HuH-7.5 (cell line): ENCODE measurements around the gene ZNF791.
"Not testable (repeated sequence)": the region's sequence is repeated elsewhere in the genome, so short reads cannot be mapped to it uniquely, and the experiment has no call there.

Experiments used
- DNase-seq: peaks from one replicate; pipeline ENCODE4 v3.0.0; 2011; ENCODE audit warnings: low spot score

Gene ZNF791

GRCh38 chr19:12629215-12629614, 18.5 kb downstream of the ZNF791 start:
- DNase-seq, result no peak

GRCh38 chr19:12636631-12637030, 25.9 kb downstream of the ZNF791 start:
- no peak for DNase-seq

DNA sequence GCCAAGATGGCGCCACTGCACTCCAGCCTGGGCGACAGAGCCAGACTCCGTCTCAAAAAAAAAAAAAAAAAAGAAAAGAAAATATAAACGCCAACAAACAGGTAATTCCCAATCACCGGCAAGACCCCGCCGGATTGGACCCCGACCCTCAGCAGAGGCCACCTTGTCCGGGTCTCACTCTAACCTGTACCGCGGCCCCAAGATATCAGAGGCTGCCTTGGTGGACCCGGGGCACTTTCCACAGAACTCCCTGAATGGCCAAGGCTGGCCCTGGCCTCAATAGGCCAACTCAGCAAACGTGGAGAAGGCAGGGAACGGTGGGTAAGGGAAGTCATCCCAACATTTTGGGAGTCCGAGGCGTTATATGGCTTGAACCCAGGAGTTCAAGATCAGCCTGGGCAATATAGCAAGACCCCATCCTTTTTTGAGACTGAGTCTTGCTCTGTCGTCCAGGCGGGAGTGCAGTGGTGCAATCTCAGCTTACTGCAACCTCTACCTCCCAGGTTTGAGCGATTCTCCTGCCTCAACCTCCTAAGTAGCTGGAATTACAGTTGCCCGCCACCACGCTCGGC, 28.0 kb downstream of the ZNF791 start:
- DNase-seq, result no peak

DNA sequence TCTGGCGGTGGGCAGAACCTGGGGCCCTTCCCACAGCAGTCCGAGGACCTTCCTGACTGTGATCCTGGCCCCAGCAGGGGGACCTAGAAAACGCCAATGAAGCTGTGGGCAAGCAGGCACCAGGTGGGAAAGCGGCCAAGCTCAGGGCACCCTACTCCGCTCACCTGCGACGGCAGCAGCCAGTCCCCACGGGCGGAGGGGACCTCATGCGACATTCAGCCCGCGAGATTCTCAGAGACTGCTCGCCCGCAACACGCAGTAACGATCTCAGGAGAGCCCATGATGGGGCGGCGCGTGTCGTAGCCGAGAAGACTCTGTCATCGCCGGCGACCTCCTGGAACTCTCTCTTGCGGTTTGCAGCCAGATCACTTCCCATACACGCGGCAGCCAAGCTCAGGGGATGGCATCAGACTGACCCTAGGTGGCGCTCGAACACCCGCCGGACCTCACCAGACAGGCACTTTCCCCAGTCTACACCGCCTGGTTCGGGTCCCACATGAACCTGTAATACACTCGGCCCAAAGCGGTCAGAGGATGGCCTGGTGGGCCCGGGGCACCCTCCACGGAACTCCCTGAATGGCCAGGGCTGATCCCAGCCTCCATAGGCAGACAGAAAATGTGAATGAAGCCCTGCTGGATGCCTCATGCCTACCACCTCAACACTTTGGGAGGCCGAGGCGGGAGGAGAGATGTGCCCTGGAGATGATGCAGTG, 29.3 kb downstream of the ZNF791 start:
- peak; percentile 92 for DNase-seq

DNA sequence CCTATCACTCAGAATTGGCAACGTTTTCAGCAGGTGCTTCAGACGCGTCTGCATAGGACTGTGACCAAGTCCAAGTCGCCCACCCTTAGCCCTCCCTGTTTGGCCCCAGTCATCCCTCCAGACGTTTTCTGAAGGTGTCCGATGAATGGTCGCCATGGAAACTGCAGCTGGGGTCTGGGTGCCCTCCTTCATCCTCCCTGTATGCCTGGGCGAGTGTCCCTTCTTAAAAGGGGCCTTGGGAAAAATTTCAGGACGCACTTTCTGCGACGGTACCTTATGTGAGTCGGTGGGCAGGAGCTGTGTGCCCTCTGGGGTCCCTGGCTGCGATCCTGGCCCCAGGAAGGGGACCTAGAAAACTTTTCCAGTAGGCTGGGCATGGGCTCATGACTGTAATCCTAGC, 30.7 kb downstream of the ZNF791 start:
- DNase-seq, result no peak

DNA sequence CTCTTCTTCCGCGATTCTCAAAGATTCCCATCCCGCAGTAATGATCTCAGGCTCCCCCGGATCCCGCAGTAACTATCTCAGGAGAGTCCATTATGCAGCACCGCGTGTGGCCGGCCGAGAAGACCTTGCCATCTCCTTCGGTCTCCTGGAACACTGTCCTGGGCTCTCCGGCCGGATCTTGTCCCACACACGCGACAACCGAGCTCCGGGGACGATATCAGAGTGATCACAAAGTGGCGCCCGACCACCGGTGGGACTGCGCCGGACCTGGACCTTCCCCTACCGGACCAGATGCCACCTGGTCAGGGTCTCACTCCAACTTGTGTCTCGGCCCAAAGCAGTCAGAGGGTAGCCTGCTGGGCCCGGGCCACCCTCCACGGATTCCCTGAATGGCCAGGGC, 31.8 kb downstream of the ZNF791 start:
- DNase-seq, result no peak

GRCh38 chr19:12643716-12644115, 33.0 kb downstream of the ZNF791 start:
- DNase-seq, result not testable (repeated sequence)

GRCh38 chr19:12646551-12646950, 35.8 kb downstream of the ZNF791 start:
- no peak for DNase-seq

DNA sequence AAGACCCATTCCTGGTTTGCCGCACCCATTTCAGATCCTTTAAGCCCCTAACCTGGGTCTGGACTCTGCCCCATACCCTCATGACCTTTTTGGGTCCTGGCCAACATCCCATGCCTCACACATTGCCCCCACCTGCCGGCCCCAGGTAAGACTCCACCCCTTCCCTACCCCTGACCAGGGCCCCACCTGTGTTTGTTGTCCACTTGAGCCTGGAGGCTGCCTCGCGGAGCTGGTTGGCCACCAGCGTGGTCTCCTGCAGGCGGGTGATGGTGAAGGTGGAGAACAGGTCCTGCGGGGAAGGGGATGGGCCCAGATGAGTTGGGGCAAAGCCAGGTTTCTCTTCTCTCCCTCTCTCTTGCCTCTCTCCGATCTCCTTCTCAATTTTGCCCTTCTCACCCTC, 36.3 kb downstream of the ZNF791 start:
- DNase-seq, result no peak

GRCh38 chr19:12647490-12648071, 36.9 kb downstream of the ZNF791 start:
- no peak for DNase-seq

DNA sequence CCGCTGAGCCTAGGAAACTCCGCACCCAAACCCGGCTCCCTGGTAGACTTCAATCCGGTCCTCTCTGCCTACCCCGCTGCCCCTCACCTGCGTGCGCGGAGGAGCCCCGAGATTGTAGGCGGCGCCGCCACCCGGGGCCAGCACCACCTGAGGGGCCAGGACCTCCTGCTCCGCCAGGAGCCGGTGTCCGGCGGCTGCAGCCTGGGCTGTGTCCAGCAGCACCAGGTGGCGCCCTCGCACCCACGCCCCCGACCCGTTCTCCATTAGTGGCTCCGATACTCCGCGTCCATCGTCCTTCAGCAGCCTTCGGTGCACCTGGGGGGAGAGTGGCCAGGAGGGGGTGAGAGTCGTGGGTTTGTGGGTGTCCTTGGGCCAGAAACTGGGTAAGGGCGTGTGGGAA, 37.4 kb downstream of the ZNF791 start:
- DNase-seq, result no peak

DNA sequence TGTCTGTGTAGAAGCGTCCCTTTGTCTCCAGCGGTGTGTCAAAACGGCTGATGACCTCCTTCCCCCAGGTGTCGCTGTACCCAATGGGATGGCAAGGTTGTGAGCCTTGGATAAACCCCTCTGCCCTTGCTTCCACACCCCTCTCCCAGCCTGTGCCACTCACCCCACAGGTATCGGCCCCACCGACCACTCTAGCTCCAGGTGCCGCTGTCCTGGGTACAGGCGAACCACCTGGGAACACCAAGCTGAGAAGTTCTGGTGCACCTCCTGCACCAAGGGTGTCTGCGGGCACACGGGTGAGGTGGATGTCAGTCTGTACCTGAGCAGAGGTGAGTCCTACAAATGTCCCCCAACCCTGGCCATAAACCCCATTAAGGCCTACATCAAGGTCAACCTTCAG, 39.2 kb downstream of the ZNF791 start:
- DNase-seq, result no peak

DNA sequence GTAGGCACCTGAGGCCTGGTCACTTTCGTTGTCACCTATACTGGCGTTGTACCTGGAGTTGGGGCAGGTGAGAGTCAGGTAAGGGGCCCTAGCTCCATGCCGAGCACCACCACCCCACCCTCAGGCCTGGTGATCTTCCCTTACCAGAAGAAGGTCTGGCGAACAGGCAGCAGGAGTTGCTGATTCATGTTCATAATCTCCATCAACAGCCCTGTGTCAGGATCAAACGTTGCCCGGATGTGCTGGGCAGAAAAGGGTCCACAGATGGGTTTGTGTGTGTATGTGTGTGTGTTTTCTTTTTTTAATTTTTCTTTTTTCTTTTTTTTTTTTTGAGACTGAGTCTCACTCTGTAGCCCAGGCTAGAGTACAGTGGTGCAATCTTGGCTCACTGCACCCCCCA, 41.5 kb downstream of the ZNF791 start:
- DNase-seq, result no peak

DNA sequence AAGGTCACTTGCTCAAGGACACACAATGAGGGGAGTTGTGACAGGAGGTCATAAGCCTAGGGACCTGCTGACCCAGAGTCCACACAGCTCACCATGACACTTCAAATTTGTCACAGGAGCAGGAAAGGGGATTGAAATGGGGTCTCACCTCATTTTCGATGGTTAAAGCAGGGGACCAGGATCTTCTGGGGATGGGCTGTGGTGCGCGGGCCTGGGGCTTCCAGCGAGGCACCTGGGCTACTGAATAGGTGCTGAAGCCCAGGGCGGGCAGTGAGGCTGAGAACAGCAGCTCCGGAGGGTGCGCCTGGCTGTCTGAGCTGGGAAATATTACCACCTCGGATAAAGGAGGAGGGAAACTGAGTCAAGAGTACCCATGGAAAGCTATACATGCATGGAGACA, 44.8 kb downstream of the ZNF791 start:
- no peak for DNase-seq

DNA sequence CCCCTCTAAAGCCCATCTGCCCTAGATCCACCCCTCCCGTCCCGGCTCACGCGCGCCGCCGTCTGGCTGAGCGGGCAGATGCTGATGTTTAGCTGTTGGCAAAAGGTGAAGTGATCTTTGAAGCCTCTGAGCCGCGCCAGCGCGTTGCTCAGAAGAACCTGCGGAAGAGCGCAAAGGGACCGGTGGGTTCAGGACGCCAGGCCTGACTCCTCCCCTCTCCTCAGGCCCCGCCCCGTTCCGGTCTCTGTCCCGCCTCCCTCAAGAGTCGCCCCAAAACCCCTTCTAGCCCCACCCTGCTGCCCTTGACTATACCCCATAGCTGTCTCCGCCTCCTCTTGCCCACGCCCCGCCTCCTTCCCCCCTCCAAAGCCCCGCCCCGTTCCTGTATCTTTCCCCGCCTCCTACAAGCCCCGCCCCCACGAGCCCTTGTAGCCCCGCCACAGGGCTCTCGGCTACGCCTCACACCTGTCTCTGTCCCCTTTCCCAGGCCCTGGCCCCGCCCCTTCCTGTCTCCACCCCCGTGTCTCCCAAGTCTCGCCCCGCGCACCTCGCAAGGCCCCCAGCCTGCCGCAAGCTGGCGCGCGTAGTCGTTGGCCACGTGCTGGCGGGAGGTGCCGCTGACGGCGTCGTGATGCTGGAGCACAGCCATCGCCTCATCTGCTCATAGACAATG, 46.3 kb downstream of the ZNF791 start:
- no peak for DNase-seq

GRCh38 chr19:12657966-12658365, 47.2 kb downstream of the ZNF791 start:
- no peak for DNase-seq

DNA sequence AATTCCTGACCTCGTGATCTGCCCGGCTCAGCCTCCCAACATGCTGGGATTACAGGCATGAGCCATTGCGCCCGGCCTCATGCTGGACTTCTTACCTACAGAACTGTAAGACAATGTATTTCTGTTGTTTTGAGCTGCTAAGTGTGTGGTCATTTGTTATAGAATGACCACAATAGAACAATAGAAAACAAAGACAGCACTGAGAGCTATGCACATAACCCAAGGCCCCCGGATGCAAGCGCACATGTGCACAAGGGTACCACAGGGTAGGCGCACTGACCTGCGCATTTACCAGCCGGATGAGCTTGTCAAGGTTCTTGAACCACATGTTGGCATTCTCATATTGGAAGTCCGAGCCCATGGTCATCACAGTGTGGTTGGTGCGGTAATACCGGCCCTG, 50.3 kb downstream of the ZNF791 start:
- no peak for DNase-seq

DNA sequence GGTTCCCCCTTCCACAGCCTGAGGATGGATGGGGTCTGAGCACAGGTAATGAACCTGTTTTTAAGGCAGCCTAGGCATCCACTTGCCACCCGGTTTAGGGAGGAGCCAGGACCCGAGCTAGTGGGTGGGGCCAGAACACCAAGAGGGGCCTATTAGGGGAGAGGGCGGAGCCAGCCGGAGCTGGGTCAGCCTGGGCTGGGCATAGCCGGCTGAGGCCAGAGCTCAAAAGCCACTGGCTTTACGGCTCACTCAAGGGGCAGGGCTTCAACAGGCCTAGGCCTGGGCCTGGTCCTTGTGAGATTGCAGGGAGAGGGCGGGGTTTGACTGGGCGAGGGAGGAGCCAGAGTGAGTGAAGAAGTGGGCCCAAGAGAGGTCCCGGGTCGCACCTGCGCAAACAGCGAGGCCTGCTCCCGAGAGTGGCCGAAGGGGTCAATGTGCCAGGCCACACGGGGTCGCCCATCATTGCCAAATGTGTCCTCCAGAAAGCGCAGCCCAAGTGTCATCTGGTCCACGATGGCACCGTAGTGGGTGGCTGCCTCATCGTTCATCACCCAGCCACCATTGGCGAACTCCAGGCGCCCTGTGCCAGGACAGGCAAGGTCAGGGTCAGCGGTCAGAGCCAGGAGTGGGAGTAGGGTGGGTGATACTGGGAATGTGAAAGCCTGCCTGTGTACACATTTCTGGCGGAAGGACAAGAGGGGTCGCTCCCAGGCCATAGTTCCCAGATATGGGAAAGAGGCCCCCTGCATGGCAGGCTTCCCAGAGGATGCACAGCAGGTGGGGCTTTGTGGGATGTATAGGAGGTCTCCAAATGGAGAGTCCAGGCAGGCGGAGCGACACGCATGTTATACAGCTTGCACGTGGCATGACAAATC, 53.9 kb downstream of the ZNF791 start:
- DNase-seq, result no peak

DNA sequence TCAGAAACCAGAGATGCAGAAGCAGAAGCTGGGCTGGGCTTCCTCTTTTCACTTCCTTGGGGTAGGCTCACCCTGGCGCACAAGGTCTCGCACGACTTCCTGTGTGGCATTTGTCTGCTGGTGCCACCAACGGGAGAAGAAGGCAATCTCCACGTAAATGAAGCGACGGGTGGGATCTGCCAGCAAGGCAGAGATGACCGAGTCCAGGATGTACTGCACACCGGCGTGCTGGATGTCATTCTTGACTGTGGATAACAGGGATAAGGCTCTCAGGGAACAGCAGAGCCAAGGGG, 54.5 kb downstream of the ZNF791 start:
- no peak for DNase-seq

- DNase-seq, result no peak
Measured at GRCh38 chr19:12665671-12666264, 55.0 kb downstream of the ZNF791 start.

GRCh38 chr19:12666265-12667048, 55.7 kb downstream of the ZNF791 start, which contains the start of the genes MAN2B1 and WDR83:
Gene MAN2B1 (minus strand): TSS chr19:12666742. CDS start chr19:12666701, 41 bp downstream.
Gene WDR83 (plus strand): TSS chr19:12666807. CDS start chr19:12669791, 2,984 bp downstream.
- DNase-seq, result peak; percentile 98
